Left colon (tissue), 2 donors: ENCODE data around the gene GNGT2. TPM values are rescaled to one million over a fixed set of nuclear protein-coding genes. Genes with fewer than 3 reads are reported as not detected.
"Not testable (repeated sequence)": the region's sequence is repeated elsewhere in the genome, so short reads cannot be mapped to it uniquely, and the experiment has no call there.

ENCODE experiments used
- ATAC-seq: fragments of 200-7000 bp; cut with Tn5 transposase; one replicate; pipeline ENCODE4 v1.9.1; 2020; ENCODE audit warnings: mild to moderate bottlenecking, moderate library complexity
- DNase-seq, 2 donors: peaks; one replicate each; pipeline ENCODE4 v3.0.0-alpha.2; 2020
- intact Hi-C, 2 donors: fragments of 100-400 bp; cut with DNase I in 1 of 2; cut with micrococcal nuclease in 1 of 2; formaldehyde crosslinking; loops; one replicate each; pipeline versions ENCODE4 v1.11.2 to v1.14.0; 2022; cut with DNase I, micrococcal nuclease
- total RNA-seq, 2 donors: library from RNA; stranded (reverse); fragmentation: NEBNext Ultra II Directional; extraction: Animal tissue kit (Norgen Biotek cat#: 25700); gene quantifications; one replicate each; pipeline ENCODE4 v1.2.1, GENCODE V29; 2021
- donor health status: DM: no; HTN: no; CAD: no.
- donor health status: DM: yes; HTN: yes; CAD: no.

The GNGT2 gene
- total RNA-seq, 2 donors from 2014 or later = 1.3 to 1.4 TPM

DNA sequence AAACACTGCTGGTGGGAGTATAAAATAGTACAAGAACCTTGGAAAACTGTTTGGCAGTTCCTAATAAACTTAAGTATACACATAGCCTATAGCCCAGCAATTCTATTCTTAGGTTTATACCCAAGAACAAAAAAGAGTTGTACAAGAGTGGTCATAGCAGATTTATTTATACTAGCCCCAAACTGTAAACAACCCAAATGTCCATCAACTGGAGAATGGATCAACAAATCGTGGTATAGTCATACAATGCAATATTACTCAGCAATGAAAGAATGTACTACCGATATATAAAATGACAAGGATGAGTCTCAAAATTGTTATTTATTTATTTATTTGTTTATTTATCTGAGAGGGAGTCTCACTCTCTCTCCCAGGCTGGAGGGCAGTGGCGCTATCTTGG is 23.1 kb downstream of the GNGT2 start:
- intact Hi-C loops = no loop called here

DNA sequence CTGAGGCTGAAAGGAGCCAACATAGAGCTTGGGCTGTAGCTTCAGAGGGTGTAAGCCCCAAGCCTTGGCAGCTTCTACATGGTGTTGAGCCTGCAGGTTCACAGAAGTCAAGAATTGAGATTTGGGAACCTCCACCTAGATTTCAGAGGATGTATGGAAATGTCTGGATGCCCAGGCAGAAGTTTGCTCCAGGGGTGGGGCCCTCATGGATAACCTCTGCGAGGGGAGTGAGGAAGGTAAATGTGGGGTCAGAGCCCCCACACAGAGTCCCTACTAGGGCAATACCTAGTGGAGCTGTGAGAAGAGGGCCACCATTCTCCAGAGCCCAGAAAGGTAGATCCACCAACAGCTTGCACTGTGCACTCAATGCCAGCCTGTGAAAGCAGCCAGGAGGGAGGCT is 25.0 kb downstream of the GNGT2 start:
- intact Hi-C loops, DNase-seq, ATAC-seq: not testable (repeated sequence)

More for the DNA sequence above, 23.1 kb downstream of the GNGT2 start:
- no peak for DNase-seq
- no peak for ATAC-seq

DNA sequence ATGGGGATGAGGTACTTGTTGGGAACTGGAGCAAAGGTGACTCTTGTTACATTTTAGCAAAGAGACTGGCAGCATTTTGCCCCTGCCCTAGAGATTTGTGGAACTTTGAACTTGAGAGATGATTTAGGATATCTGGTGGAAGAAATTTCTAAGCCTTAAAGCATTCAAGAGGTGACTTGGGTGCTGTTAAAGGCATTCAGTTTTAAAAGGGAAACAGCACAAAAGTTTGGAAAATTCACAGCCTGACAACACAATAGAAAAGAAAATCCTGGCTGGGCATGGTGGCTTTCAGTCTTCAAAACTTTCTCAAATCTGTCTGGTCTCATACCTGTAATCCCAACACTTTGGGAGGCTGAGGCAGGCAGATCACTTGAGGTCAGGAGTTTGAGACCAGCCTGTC is 25.9 kb downstream of the GNGT2 start:
- ATAC-seq, intact Hi-C loops, DNase-seq: not testable (repeated sequence)

DNA sequence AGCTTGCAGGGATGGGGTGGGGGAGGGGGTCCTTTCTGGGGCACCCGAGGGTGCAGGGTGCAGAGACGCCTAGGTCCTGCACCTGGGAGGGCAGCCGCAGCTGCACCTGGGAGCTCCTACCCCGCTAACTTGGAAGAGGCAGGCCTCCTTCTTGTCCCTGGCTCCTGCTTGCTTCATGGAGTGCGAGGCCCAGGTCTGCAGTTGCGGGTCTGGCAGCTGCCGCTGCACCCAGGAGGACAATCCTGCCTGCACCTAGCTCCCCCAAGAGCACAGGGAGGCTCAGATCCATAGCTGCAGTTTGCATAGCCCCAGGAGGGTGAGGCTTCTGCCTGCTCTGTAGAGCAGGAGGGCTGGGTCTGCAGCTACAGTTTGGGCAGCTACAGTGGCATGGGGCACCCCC is 26.6 kb downstream of the GNGT2 start:
- ATAC-seq (no peak), DNase-seq (no peak)
- intact Hi-C loops = no loop called here

DNA sequence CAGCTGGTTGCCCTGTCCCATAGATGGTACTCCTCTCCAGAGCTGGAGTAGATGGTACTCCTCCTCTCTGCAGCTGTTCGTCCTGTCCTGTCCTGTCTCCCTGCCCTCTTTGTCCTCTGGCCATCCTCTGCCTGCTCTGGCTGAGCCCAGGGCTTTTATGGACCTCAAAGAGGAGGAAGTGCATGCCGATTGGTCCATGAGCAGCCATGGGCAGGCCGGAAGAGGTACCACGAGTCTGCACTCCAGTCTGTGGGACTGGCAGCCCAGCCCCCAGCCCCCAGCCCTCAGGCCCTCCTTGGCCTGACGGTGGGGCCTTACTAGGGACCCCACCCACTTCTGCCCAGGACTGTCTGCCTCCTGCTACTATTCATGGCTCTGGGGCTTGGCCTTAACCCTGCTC is 27.0 kb downstream of the GNGT2 start:
- ATAC-seq (no peak), DNase-seq (no peak)
- intact Hi-C loops = no loop called here

DNA sequence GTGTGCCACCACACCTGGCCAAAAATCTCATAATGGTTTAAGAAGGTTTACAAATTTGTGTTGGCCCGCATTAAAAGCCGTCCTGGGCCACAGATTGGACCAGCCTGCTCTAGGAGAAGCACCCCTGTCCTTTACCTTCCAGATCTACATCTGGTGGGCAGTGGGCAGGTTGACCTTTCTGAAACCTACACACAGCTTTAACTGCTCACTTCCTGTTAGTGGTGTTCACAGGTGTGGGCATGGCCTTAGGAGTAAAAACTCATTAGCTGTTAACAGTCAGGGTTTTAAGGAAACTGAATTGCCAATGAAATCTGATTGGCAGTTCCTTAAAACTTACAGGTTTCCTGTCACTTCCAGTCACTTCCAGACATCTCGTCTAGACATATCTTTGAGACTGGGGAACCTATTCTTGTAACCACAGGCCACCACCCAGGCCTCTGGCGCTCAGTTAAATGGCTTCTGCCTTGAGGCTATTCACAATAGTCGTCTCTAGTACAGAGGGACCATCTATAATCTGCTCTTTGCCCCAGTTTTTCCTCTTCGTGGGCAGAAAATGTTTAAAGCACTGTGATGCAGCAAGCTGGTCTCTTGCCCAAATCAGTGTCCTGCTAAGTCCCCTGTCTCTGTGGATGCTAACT is 29.3 kb downstream of the GNGT2 start:
- intact Hi-C loops = no loop called here
- ATAC-seq = no peak
- DNase-seq = no peak

DNA sequence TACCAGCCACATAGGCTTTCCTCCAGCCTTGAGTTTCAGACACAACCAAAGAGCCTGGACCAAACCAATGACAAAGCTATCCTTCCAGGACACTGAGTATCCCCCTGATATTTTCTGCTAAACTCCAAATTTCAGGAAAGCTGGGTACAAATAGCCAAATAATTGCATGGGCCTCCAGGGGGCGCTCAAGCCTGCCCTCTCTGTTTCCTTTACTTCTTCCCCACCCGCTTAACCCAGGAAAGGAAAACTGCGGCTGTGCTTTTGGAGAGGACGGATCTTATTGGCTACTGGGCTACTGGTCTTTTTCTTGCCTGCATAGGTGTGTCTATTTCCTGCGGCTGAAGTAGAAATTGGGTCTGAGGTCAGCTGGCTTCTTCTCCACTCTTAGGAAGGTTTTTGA is 30.1 kb downstream of the GNGT2 start:
- ATAC-seq = peak; percentile 82
- intact Hi-C loops = no loop called here
- DNase-seq = peak; percentile 44 to 76

DNA sequence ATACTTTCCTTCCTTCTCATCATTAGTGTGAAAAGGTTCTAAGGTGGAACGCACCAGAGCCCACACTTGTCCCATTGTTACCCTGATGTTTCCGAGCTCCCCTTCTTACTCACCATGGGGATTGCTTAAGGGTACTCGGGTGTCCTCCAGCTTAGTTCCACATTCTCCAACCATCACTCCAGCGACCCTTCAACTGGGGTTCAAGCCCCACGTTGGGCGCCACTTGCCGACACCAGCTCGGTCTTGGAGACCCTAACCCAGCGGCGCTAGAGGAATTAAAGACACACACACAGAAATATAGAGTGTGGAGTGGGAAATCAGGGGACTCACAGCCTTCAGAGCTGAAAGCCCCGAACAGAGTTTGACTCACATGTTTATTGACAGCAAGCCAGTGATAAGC is 34.4 kb downstream of the GNGT2 start:
- not testable (repeated sequence) for DNase-seq, ATAC-seq
- intact Hi-C loops = loop anchor here in 1 of 2 donors (10.0 kb wide), 1 partner anchor 61 kb away; no protein-coding TSS in a partner anchor

DNA sequence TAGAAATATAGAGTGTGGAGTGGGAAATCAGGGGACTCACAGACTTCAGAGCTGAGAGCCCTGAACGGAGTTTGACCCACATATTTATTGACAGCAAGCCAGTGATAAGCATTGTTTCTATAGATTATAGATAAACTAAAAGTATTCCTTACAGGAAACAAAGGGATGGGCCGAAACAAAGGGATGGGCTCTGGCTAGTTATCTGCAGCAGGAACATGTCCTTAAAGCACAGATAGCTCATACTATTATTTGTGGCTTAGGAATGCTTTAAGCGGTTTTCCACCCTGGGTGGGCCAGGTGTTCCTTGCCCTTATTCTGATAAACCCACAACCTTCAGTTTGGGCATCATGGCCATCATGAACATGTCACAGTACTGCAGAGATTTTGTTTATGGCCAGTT is 39.7 kb downstream of the GNGT2 start:
- intact Hi-C loops = loop anchor here in 1 of 2 donors (10.0 kb wide), 1 partner anchor 56 kb away; no protein-coding TSS in a partner anchor
- not testable (repeated sequence) for DNase-seq, ATAC-seq

DNA sequence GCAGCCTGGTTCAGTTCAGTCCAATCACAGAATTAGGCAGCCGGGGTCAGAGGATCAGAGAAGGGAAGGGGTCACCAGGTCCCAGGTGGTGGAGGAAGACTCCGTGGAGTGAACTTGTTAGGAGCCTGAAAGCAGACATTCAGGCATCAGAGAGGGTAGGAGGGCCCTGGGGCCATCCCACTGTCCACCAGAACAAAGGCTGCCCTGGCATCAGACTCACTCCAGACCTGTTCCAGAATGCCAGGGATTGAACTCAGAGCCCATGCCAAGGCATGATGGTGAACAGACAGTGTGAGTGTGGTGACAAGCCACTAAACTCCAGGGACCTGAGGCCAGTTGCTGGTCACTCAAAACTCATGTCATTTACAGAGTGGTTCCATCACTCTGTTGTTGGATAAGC is 40.2 kb downstream of the GNGT2 start:
- DNase-seq (no peak), ATAC-seq (no peak)
- intact Hi-C loops = loop anchor here in 1 of 2 donors (10.0 kb wide), 1 partner anchor 55 kb away; no protein-coding TSS in a partner anchor

DNA sequence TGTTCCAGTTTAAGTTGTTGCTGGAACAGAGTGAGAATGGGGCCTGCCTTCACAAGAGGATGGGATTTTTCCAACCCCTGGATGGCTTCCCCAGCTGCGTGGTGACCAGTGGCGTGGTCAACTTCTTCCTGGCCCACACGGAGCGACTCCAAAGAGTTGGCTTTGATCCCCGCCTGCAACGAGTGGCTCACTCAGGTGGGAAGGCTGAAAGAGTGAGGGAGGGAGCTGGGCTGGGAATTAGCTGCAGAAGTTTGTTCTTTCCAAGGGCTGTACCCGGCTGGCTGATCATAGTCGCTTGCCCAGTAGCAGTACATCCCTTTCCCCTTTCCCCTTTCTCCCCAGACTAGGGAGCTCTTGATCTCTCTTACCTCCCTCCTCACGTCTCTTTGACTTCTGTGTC is 41.7 kb downstream of the GNGT2 start:
- ATAC-seq (no peak), DNase-seq (no peak)
- intact Hi-C loops = no loop called here

DNA sequence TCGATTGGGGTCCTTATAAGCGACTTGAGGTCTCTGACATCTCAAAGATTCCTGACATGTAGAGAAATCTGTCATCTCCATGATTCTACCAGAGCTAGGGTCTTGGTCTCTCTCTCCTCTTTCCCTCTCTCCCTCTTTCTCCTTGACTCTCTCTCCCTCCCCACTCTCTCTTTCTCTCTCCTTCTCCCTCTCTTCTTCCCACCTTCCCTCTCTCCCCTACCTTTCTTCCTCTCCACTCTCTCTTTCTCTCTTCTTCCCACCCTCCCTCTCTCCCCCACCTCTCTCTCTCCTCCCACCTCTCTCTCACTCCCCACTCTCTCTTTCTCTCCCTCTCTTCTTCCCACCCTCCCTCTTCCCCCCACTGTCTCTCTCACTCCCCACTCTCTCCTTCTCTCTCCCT is 45.2 kb downstream of the GNGT2 start:
- intact Hi-C loops = no loop called here
- ATAC-seq (no peak), DNase-seq (no peak)

DNA sequence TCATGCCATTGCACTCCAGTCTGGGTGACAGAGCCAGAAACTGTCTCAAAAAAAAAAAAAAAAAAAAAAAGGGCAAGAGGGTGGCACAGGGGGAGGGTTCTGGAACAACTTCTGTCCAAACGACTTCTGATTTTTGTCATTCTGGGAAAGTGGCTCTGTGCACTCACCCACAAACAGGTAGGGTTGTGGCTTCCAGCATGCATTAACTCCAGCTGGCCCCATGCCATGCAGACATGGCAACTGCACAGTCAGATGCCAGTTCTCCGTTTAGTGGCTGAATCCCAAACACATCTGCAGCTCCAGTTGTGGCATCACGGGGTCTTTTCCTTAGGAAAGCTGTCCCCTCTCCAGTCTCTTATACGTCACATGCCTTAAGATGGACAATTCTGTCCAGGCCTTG is 47.5 kb downstream of the GNGT2 start:
- no peak for DNase-seq
- no peak for ATAC-seq
- intact Hi-C loops = no loop called here

DNA sequence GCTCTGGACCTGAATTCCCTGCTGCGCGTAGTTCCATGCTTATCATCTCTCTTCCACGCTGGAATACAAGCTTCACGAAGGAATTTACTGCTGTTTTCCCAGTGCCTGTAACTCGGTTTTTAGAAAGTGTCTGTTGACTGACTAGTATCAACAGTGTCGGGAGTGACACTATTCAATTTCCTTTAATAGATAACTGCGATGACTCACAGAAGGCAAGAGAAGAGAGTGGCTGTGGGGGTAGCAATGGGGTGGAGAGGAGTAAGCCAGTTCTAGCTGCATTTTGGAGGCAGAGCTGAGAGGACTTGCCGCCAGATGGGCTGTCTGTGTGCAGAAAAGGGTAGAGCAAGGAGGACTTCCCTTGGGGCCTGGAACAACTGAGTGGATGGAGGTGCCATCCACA is 52.6 kb downstream of the GNGT2 start:
- intact Hi-C loops = no loop called here
- DNase-seq (no peak), ATAC-seq (no peak)

DNA sequence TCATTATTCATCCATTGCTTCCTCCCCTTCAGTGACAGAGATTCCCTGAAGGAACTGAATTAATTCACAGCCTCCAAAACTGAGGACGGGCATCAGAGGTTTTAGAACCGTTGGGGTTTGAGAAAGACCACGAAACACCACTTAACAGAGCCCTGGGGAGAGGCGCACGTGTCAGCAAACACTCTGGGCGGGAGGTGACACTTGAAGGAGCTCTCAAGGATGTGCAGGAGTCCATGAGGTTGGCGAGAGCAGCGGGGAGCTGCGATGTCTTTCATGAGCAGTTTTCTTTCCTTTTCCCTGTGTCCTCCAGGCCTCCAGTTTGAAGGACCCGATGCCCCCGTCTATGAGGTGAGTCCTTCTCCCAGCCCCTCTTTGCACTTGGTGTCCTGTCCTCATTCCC is 54.1 kb downstream of the GNGT2 start:
- DNase-seq (no peak), ATAC-seq (no peak)
- intact Hi-C loops = no loop called here

Other genes starting within 250 kb of the GNGT2 start
- not detected for gene GIP, start 242.0 kb downstream of the GNGT2 start, total RNA-seq
- gene IGF2BP1, start 213.2 kb downstream of the GNGT2 start, total RNA-seq = under 1 TPM in 1 of 2 donors, not detected in 1; 0.40 TPM
- 10 to 100 TPM; 45.0 to 99.9 TPM for gene B4GALNT2, start 77.8 kb downstream of the GNGT2 start, total RNA-seq
- 1 to 10 TPM; 3.4 to 7.6 TPM for gene ABI3, start 133 bp upstream of the GNGT2 start, total RNA-seq
- not detected for gene PHOSPHO1, start 20.2 kb upstream of the GNGT2 start, total RNA-seq
- gene ZNF652, start 151.7 kb upstream of the GNGT2 start, total RNA-seq = 10 to 100 TPM; 52.4 to 53.2 TPM
- gene PHB1, start 204.3 kb upstream of the GNGT2 start, total RNA-seq = 100 to 1,000 TPM; 213 to 244 TPM